HG03439 (cell line): ENCODE data around the gene CPT1B.

Experiments
- ATAC-seq: cut with Tn5 transposase; IDR thresholded peaks from one replicate; pipeline ENCODE4 v1.9.1; 2021; ENCODE audit warnings: mild to moderate bottlenecking, moderate library complexity; ENCODE audit not compliant: unreplicated experiment

CPT1B gene

DNA sequence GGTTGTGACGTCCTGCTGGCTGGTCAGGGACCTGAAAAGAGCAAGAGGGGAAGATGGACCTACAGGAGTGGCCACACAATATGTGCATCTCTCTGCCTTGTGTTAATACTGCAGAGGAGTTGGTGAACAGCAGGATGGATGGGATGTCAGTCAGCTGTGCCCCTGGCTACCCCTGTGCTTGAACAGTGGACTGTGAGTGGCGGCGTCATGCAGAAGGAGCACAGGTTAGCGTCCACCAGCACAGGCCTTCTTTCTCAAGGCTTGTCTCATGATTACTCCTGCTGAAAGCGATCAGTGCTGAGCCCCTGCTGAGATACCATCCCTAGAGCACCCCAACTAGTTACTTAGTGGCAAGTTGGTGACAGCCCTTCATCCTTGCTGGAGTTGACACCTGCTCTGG, 8.2 kb upstream of the CPT1B start:
- ATAC-seq: no peak

GRCh38 chr22:50585781-50586180, 7.6 kb upstream of the CPT1B start:
- ATAC-seq: no peak

DNA sequence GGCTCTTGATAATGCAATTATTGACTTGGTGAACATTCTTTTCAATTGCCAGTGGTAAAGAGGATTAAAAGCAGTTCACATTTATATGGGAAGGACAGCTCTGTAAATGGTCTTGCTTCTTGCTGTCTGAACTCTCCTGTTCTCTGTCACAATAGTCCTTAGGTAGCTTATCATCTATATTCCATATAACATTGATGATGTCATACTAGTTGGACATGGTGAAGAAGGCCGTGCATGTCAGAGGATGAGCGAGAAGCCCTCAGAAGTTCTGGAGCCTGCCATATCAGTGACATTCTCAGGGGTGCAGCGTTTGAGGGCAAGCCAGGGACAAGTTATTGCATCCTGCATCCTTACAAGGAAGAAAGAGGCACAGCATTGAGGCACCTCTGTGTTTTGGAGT, 7.0 kb upstream of the CPT1B start:
- ATAC-seq: no peak

GRCh38 chr22:50584106-50585096, 6.2 kb upstream of the CPT1B start:
- ATAC-seq: no peak

GRCh38 chr22:50583294-50583861, 5.2 kb upstream of the CPT1B start:
- ATAC-seq: no peak

DNA sequence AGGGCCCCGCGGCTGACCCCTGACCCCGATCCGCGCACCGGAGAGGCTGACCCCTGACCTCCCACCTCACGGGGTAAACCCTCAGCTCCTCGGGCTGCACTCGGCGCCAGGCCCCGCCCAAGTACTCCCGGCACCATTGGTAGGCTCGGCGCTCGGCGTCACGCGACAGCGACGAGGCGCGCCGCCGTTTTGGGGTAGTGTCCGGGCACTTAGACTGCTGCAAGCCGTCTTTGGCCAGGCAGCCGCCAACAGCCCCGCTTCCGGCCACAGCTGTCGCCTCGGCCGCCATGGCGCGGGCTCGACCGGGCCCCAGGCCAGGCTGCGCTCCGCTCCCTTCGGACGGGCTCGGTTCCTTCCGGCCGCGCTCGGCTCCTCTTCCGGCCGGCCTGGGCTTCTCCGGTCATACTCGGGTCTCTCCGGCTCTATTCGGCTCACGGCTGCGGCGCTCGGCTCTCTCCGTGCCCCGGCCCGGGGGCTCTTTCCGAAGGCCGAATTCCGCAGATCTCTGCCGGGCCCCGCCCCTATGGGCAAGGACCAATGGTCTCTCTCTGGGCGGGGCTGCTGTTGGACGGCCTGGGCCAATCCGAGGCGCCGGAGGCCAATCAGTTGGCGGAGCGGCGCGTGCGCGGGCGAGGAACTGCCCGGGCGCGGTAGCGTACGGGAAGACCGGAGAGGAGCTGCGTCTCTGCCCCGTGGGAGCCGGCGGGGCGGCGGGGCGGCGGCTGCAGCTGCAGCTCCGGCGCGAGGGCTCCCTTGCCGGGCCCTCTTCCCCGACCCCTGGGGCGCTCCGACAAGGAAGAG, 4.5 kb upstream of the CPT1B start, which contains the start of gene CHKB:
TSS of gene CHKB (minus strand) at position 357 of the 801 bp plus-strand sequence. CDS start at position 289, 68 bp downstream.
- ATAC-seq: peak; percentile 90

- no peak for ATAC-seq
Observed at GRCh38 chr22:50581950-50582492, 3.8 kb upstream of the CPT1B start.

DNA sequence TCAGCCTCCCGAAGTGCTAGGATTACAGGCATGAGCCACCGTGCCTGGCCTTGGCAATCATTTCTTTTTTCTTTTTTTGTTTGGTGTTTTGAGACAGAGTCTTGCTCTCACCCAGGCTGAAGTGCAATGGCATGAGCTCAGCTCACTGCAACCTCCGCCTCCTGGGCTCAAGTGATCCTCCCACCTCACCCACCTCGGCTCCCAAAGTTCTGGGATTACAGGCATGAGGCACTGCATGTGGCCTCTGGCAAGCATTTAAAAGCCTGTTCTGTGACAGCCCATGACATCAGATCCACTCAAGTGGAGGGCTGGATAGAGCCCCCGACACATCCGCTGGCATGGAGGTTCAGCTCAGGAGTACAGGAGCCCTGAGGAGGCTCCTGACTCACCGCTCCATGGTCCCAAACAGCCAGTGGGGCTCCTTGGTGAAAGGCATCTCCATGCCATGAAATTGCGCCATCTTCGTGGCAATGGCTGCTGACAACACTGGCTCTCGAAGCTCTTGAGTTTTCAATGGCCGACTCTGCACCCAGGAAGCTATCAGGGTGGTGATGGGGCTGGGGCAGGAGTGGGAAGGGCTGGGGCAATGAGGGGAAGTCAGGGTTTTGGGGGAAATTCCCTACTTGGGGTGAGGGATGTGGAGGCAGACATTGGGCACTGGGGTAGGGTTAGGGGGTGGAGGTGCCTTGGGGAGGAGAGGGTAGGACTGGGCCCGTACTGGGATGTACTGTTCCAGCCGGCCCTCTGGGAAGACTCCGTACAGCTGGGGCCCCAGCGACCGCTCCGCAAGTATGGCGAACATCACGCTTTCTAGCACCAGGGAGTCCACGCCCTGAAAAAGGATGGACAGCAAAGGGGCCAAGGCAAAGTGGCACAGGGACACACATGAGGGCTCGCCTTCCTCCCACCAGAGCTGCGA, 3.1 kb upstream of the CPT1B start:
- no peak for ATAC-seq

GRCh38 chr22:50579752-50580151, 1.5 kb upstream of the CPT1B start:
- no peak for ATAC-seq

DNA sequence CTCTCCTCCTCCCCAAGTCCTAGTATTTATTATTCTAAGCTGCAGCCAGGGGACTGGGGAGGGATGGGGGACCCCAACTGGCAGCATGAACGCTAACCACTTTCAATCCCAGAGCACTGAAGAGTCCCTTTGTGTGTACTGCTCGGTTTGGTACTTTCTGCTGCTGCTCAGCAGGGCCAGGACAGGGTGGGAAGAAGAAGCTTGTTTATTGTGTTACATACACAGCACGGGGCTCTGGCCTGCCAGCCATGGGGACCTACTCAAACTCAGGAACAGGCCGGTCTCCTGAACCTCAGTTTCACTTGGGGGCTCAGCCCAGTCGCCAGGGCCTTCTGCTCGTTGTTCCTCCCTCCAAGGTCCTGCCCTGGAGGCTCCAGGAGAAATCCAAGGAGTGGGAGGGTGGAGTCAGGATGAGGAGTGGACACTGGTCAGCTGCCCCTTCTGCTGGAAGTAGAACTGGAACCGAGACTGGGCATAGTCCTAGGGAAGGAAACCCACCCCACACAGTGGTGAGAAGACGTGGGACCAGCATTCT, 616 bp upstream of the CPT1B start:
- no peak for ATAC-seq

- ATAC-seq: no peak
Observed at GRCh38 chr22:50577697-50577986, 585 bp downstream of the CPT1B start.

DNA sequence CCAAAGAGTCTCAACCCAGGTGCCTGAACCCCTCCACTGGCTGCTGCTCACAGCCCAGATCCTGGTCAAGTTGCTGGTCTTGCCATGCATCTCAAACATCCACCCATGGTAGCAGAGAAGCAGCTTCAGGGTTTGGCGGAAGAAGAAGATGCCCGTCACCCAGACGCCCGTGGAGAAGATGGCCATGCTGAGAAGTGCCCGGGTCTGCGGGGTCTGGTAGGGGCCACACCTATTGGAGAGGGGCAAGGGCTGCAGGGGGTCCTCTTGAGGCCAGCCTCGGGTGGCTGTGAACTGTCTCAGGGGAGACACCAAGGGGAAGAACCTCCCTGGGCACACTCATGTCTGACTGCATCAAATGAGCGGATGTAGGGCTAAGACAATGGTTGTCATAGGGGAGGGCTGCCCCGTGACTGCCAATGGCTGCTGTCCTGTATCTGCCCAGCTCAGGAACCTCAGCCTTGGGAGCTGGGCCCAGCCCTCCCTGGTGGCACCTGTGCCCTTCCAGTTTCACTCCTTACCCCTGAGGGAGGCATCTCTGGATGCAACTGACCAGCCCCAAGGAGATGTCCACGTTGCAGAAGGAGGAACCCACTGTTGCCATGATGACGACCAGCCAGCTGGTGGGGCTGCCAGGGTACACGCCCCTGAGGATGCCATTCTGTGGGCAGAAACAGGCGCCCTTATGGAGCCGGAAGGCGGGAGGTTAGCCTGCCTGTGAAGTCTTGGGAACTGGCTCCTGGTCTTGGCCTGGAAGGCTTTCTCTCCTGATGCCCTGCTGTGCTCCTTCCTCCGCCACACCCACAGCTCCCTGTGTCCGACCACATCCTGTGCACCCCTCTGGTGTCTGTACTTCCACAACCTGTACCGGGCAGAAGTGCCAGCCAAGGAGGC, 1.2 kb downstream of the CPT1B start:
- ATAC-seq: no peak

- no peak for ATAC-seq
Observed at GRCh38 chr22:50576070-50576469, 2.2 kb downstream of the CPT1B start.

DNA sequence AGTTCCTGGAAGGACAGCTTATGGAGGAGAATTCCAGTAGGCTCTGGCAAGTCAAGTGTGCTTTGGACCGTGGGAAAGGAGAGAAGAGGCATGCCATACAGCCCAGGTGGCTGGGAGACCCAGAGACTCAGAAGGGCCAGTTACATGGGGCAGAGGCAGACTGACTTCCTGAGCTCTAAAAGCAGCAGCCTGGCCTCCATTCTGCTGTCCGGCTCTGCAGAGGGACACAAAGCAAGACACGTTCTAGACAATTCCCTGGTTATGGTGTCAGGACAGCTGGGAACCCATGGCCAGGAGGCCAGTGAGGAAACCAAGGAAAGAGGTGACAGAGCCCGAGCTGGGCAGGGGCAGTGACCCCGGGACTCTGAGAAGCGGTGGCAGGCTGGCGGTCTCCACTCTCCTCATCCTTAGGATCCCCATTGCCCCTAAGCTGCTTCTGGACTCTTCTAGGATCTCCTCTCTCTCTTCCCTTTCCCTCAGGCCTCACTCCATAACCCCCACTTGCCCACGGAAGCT, 2.7 kb downstream of the CPT1B start:
- ATAC-seq: no peak

- ATAC-seq: no peak
Observed at GRCh38 chr22:50574383-50574755, 3.9 kb downstream of the CPT1B start.

- ATAC-seq: no peak
Observed at GRCh38 chr22:50573491-50574382, 4.5 kb downstream of the CPT1B start.

- no peak for ATAC-seq
Observed at GRCh38 chr22:50572965-50573364, 5.3 kb downstream of the CPT1B start.
